ENCODE data around the gene RNF8.

Gene RNF8

GRCh38 chr6:37406726-37407341 lies 53.1 kb downstream of the RNF8 start:
- H3K9me3 ChIP-seq (ENCODE audit: control insufficient read depth, insufficient read depth, low read length), result no peaks in the 10 kb centered on the region
- no peaks in the 10 kb centered on the region for H3K4me1 ChIP-seq (ENCODE audit: control insufficient read depth, insufficient read depth, low read length)
- no peak overlapping the region for H3K27ac ChIP-seq (ENCODE audit: low read depth, low read length)
- H3K27me3 ChIP-seq (ENCODE audit: control insufficient read depth, insufficient read depth, low read length), result no peaks in the 10 kb centered on the region
- H3K36me3 ChIP-seq (ENCODE audit: control insufficient read depth, insufficient read depth, low read length), result no peaks in the 10 kb centered on the region
- no peak overlapping the region for H3K4me3 ChIP-seq (ENCODE audit: low read depth, low read length)
- no peak overlapping the region for H3K9ac ChIP-seq (ENCODE audit: low read depth, low read length)

GRCh38 chr6:37407948-37408347 lies 54.2 kb downstream of the RNF8 start:
- Histone ChIP-seq H3K27ac (ENCODE audit: low read depth, low read length) (no peak overlapping the region), H3K9me3 (ENCODE audit: control insufficient read depth, insufficient read depth, low read length) (no peaks in the 10 kb centered on the region), H3K9ac (ENCODE audit: low read depth, low read length) (no peak overlapping the region), H3K4me1 (ENCODE audit: control insufficient read depth, insufficient read depth, low read length) (no peaks in the 10 kb centered on the region), H3K4me3 (ENCODE audit: low read depth, low read length) (no peak overlapping the region), H3K36me3 (ENCODE audit: control insufficient read depth, insufficient read depth, low read length) (no peaks in the 10 kb centered on the region), H3K27me3 (ENCODE audit: control insufficient read depth, insufficient read depth, low read length) (no peaks in the 10 kb centered on the region)

- H3K9ac ChIP-seq (ENCODE audit: low read depth, low read length), result no peak overlapping the region
- H3K4me3 ChIP-seq (ENCODE audit: low read depth, low read length), result no peak overlapping the region
- no peaks in the 10 kb centered on the region for H3K36me3 ChIP-seq (ENCODE audit: control insufficient read depth, insufficient read depth, low read length)
- H3K27ac ChIP-seq (ENCODE audit: low read depth, low read length), result no peak overlapping the region
- H3K27me3 ChIP-seq (ENCODE audit: control insufficient read depth, insufficient read depth, low read length), result no peaks in the 10 kb centered on the region
- H3K9me3 ChIP-seq (ENCODE audit: control insufficient read depth, insufficient read depth, low read length), result no peaks in the 10 kb centered on the region
- no peaks in the 10 kb centered on the region for H3K4me1 ChIP-seq (ENCODE audit: control insufficient read depth, insufficient read depth, low read length)
Observed at GRCh38 chr6:37409501-37409900, 55.7 kb downstream of the RNF8 start.

GRCh38 chr6:37417393-37417792 lies 63.6 kb downstream of the RNF8 start:
- Histone ChIP-seq H3K36me3 (ENCODE audit: control insufficient read depth, insufficient read depth, low read length) (no peaks in the 10 kb centered on the region), H3K9me3 (ENCODE audit: control insufficient read depth, insufficient read depth, low read length) (no peaks in the 10 kb centered on the region), H3K4me3 (ENCODE audit: low read depth, low read length) (no peak overlapping the region), H3K9ac (ENCODE audit: low read depth, low read length) (no peak overlapping the region), H3K27me3 (ENCODE audit: control insufficient read depth, insufficient read depth, low read length) (no peaks in the 10 kb centered on the region), H3K27ac (ENCODE audit: low read depth, low read length) (no peak overlapping the region), H3K4me1 (ENCODE audit: control insufficient read depth, insufficient read depth, low read length) (no peaks in the 10 kb centered on the region)

GRCh38 chr6:37418722-37419121 lies 64.9 kb downstream of the RNF8 start:
- H3K27me3 ChIP-seq (ENCODE audit: control insufficient read depth, insufficient read depth, low read length), result no peaks in the 10 kb centered on the region
- H3K9ac ChIP-seq (ENCODE audit: low read depth, low read length), result no peak overlapping the region
- H3K27ac ChIP-seq (ENCODE audit: low read depth, low read length), result no peak overlapping the region
- H3K4me3 ChIP-seq (ENCODE audit: low read depth, low read length), result no peak overlapping the region
- H3K36me3 ChIP-seq (ENCODE audit: control insufficient read depth, insufficient read depth, low read length), result no peaks in the 10 kb centered on the region
- H3K9me3 ChIP-seq (ENCODE audit: control insufficient read depth, insufficient read depth, low read length), result no peaks in the 10 kb centered on the region
- H3K4me1 ChIP-seq (ENCODE audit: control insufficient read depth, insufficient read depth, low read length), result no peaks in the 10 kb centered on the region

- no peaks in the 10 kb centered on the region for H3K36me3 ChIP-seq (ENCODE audit: control insufficient read depth, insufficient read depth, low read length)
- no peak overlapping the region for H3K27ac ChIP-seq (ENCODE audit: low read depth, low read length)
- no peak overlapping the region for H3K4me3 ChIP-seq (ENCODE audit: low read depth, low read length)
- no peaks in the 10 kb centered on the region for H3K27me3 ChIP-seq (ENCODE audit: control insufficient read depth, insufficient read depth, low read length)
- H3K9me3 ChIP-seq (ENCODE audit: control insufficient read depth, insufficient read depth, low read length), result 0 out of 2 replicates have a peak, but pooled peaks cover 6% of the 10 kb centered on the region
- H3K9ac ChIP-seq (ENCODE audit: low read depth, low read length), result no peak overlapping the region
- H3K4me1 ChIP-seq (ENCODE audit: control insufficient read depth, insufficient read depth, low read length), result no peaks in the 10 kb centered on the region
Observed at GRCh38 chr6:37426058-37426944, 72.5 kb downstream of the RNF8 start.

GRCh38 chr6:37426945-37427510 lies 73.2 kb downstream of the RNF8 start:
- H3K4me1 ChIP-seq (ENCODE audit: control insufficient read depth, insufficient read depth, low read length), result no peaks in the 10 kb centered on the region
- no peaks in the 10 kb centered on the region for H3K36me3 ChIP-seq (ENCODE audit: control insufficient read depth, insufficient read depth, low read length)
- H3K27me3 ChIP-seq (ENCODE audit: control insufficient read depth, insufficient read depth, low read length), result no peaks in the 10 kb centered on the region
- H3K27ac ChIP-seq (ENCODE audit: low read depth, low read length), result no peak overlapping the region
- H3K4me3 ChIP-seq (ENCODE audit: low read depth, low read length), result no peak overlapping the region
- H3K9me3 ChIP-seq (ENCODE audit: control insufficient read depth, insufficient read depth, low read length), result 0 out of 2 replicates have a peak, but pooled peaks cover 6% of the 10 kb centered on the region
- H3K9ac ChIP-seq (ENCODE audit: low read depth, low read length), result no peak overlapping the region

GRCh38 chr6:37429352-37429750 lies 75.6 kb downstream of the RNF8 start:
- Histone ChIP-seq H3K9ac (ENCODE audit: low read depth, low read length) (no peak overlapping the region), H3K9me3 (ENCODE audit: control insufficient read depth, insufficient read depth, low read length) (0 out of 2 replicates have a peak, but pooled peaks cover 6% of the 10 kb centered on the region), H3K27me3 (ENCODE audit: control insufficient read depth, insufficient read depth, low read length) (no peaks in the 10 kb centered on the region), H3K4me3 (ENCODE audit: low read depth, low read length) (no peak overlapping the region), H3K4me1 (ENCODE audit: control insufficient read depth, insufficient read depth, low read length) (peaks cover 6% of the 10 kb centered on the region; the same call in 1 of the 2 replicates), H3K36me3 (ENCODE audit: control insufficient read depth, insufficient read depth, low read length) (no peaks in the 10 kb centered on the region), H3K27ac (ENCODE audit: low read depth, low read length) (no peak overlapping the region)

- Histone ChIP-seq H3K9ac (ENCODE audit: low read depth, low read length) (peak overlapping the region; percentile 73), H3K27me3 (ENCODE audit: control insufficient read depth, insufficient read depth, low read length) (no peaks in the 10 kb centered on the region), H3K9me3 (ENCODE audit: control insufficient read depth, insufficient read depth, low read length) (no peaks in the 10 kb centered on the region), H3K27ac (ENCODE audit: low read depth, low read length) (peak overlapping the region; percentile 82), H3K36me3 (ENCODE audit: control insufficient read depth, insufficient read depth, low read length) (peaks cover 19% of the 10 kb centered on the region), H3K4me1 (ENCODE audit: control insufficient read depth, insufficient read depth, low read length) (peaks cover 6% of the 10 kb centered on the region; the same call in 1 of the 2 replicates), H3K4me3 (ENCODE audit: low read depth, low read length) (peak overlapping the region; percentile 87)
Observed at GRCh38 chr6:37432590-37432915, 78.8 kb downstream of the RNF8 start.

- H3K27ac ChIP-seq (ENCODE audit: low read depth, low read length), result peak within 1 kb of the TSS; percentile 82
- H3K27me3 ChIP-seq (ENCODE audit: control insufficient read depth, insufficient read depth, low read length), result no peaks in the 10 kb centered on the region
- H3K36me3 ChIP-seq (ENCODE audit: control insufficient read depth, insufficient read depth, low read length), result peaks cover 24% of the 10 kb centered on the region
Observed at GRCh38 chr6:37432916-37433656, 79.3 kb downstream of the RNF8 start, which contains the start of gene CMTR1. TSS of gene CMTR1 (plus strand) at chr6:37433221. CDS start at chr6:37435630, 2,409 bp downstream.

More at GRCh38 chr6:37432916-37433656, 79.3 kb downstream of the RNF8 start, which contains the start of gene CMTR1:
- Histone ChIP-seq H3K4me1 (ENCODE audit: control insufficient read depth, insufficient read depth, low read length) (peaks cover 6% of the 10 kb centered on the region; the same call in 1 of the 2 replicates), H3K9ac (ENCODE audit: low read depth, low read length) (peak within 1 kb of the TSS; percentile 73), H3K4me3 (ENCODE audit: low read depth, low read length) (peak within 1 kb of the TSS; percentile 87), H3K9me3 (ENCODE audit: control insufficient read depth, insufficient read depth, low read length) (no peaks in the 10 kb centered on the region)
